Stomach smooth muscle (tissue), 2 donors: ENCODE results near the gene LTBP2.
"Not testable (repeated sequence)": the region's sequence is repeated elsewhere in the genome, so short reads cannot be mapped to it uniquely, and the experiment has no call there.

ENCODE experiments used
- H3K27ac ChIP-seq: one replicate; pipeline ENCODE4 v1.7.0; 2013; ENCODE audit warnings: mild to moderate bottlenecking, low read length, inconsistent platforms
- H3K27me3 ChIP-seq, 2 donors: one replicate each; pipeline ENCODE4 v1.7.0; 2013; ENCODE audit warnings: low read length in 2 of 2; ENCODE audit not compliant: insufficient read depth in 2 of 2, control insufficient read depth in 1 of 2
- H3K36me3 ChIP-seq, 2 donors: one replicate each; pipeline ENCODE4 v1.7.0; 2013; ENCODE audit warnings: low read length in 2 of 2; ENCODE audit not compliant: control insufficient read depth in 2 of 2, insufficient read depth in 2 of 2
- H3K4me1 ChIP-seq: one replicate; pipeline ENCODE4 v1.7.0; 2013; ENCODE audit warnings: low read length; ENCODE audit not compliant: control insufficient read depth, insufficient read depth
- H3K4me3 ChIP-seq, 2 donors: one replicate each; pipeline ENCODE4 v1.7.0; 2013; ENCODE audit warnings: low read length in 2 of 2
- H3K9ac ChIP-seq, 2 donors: one replicate each; pipeline ENCODE4 v1.7.0; 2013; ENCODE audit warnings: low read length in 2 of 2, mild to moderate bottlenecking in 1 of 2
- H3K9me3 ChIP-seq, 2 donors: one replicate each; pipeline ENCODE4 v1.7.0; 2013; ENCODE audit warnings: low read length in 2 of 2; ENCODE audit not compliant: control insufficient read depth in 2 of 2
- donor health status: healthy.
- donor health status: Pancreatic carcinoma.

The LTBP2 gene

DNA sequence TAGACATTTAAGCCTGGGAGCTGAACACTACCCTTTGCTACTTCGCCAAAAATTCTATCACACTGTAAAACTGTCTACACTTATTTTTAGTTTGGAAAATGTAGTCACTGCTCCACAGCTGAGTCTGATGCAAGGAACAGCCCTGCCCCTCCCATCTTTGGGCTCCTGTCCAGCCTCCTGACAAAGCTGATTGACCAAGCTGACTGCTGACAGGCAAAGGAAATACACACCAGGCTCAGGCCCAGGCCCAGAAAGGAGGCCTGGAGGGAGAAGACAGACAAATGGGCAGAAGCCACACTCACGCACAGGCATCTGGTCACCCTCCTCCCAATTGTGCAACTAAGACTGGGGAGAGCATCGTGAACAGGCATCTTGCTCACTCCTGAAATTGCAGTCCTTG lies 63.2 kb downstream of the LTBP2 start:
- Histone ChIP-seq H3K36me3 (no peaks in the 10 kb centered on the region), H3K27ac (no peak overlapping the region), H3K9ac (no peak overlapping the region), H3K27me3 (no peaks in the 10 kb centered on the region), H3K4me1 (peaks cover 25% of the 10 kb centered on the region), H3K9me3 (no peaks in the 10 kb centered on the region), H3K4me3 (no peak overlapping the region)

DNA sequence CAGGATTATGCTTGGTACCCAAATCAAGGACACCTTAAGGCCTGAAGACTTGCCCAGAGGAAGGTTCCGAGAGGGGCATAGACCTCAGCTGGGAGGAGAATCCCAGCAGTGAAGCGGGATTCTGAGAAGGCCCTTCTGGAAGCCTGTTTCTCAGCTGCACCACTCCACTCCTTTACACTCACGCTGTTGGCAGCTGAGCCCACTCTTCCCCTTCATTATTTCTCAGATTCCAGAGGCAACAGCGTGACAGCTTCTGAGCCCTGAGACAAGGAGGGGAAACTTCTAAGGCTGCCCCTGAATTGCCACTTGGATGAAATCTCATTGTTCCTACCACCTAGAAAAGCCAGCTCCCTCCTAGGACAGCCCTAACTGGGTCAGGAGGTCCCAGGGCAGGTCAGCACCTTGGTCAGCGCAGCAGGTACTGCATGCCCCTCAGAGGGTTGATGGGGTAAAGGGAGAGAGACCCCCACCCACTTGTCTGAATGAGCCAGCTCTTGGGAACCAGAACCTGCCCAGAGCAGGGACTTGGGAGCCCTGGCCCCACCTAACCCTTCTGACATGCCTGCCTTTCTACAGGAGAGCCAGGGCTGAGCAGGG lies 64.6 kb downstream of the LTBP2 start:
- Histone ChIP-seq H3K9ac (no peak overlapping the region), H3K36me3 (no peaks in the 10 kb centered on the region), H3K9me3 (no peaks in the 10 kb centered on the region), H3K4me1 (peaks cover 17% of the 10 kb centered on the region), H3K27me3 (no peaks in the 10 kb centered on the region), H3K4me3 (no peak overlapping the region), H3K27ac (no peak overlapping the region)

DNA sequence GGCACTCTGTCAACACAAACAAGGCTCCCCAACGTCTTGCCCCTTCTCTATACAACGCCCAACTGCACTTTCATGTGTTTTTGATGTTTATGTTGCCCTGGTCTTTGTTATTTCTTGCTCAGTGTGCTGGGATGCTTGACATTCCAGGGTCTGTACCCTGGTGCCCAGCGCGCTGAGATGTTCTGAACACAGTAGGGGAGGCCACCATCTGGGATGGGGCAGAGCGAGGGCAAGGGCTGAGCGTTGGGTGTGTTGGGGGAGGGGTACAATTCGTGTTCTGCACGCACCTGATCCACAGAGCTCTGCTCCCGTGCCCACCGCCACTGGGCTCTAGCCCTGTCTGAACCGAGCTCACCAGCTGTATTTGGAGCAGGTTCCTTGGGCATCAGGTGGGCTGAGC lies 65.6 kb downstream of the LTBP2 start:
- H3K4me3 ChIP-seq, result no peak overlapping the region
- H3K27me3 ChIP-seq, result no peaks in the 10 kb centered on the region
- no peak overlapping the region for H3K27ac ChIP-seq
- H3K9ac ChIP-seq, result no peak overlapping the region
- H3K36me3 ChIP-seq, result no peaks in the 10 kb centered on the region
- H3K9me3 ChIP-seq, result no peaks in the 10 kb centered on the region
- peaks cover 13% of the 10 kb centered on the region for H3K4me1 ChIP-seq

DNA sequence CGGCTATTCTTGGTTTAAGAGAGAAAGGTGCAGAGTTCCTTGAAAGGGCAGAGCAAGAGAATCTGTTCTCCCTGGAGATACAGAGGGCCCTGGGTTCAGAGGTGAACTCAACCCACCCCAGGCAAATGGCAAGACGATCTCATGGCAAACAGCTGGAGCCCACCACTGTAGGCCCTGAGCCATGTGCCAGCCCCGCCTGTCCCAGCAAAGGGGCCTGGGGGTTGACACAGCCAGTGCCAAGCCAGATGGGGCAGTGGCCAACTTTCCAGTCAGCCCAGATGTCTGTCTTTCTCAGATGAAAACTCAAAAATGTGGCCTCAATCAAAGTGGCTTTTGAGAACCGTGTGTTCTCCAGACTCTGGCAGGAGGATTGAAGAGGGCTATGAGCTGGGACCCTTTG lies 66.7 kb downstream of the LTBP2 start:
- no peaks in the 10 kb centered on the region for H3K36me3 ChIP-seq

DNA sequence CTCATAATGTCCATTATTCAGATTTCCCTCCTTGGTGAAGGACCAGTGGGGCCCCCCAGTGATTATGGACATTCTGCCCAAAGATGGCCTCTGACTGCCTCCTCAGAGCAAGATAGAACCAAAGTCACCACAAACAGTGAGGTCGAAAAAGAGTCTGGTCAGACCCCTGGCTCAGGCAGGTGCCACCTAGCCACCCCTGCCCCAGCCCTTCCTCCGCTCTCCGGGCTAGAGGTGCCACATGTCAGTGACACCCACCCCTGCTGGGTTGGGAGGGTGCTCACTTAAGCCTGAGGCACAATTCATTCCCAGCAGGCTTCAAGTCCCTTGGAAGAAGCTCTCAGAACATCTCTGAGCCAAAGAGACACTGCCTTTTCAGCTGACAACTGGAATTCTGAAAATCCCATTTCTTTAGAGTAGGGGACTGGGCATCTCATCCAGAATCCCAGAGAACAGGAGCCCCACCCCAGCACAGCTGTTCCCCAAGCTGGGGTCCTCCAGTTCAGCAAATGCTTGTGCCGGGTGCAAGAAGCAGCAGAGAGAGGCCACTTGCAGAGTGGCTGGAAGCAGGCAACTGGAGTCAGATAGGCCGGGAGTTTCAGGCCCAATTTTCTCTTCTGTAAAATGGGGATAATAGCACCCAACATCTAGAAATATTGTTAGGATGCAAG lies 68.1 kb downstream of the LTBP2 start:
- H3K27me3 ChIP-seq, result no peaks in the 10 kb centered on the region
- no peaks in the 10 kb centered on the region for H3K9me3 ChIP-seq
- H3K4me3 ChIP-seq, result no peak overlapping the region
- no peak overlapping the region for H3K9ac ChIP-seq
- peaks cover 6% of the 10 kb centered on the region for H3K4me1 ChIP-seq
- no peak overlapping the region for H3K27ac ChIP-seq
- H3K36me3 ChIP-seq, result no peaks in the 10 kb centered on the region

More for the DNA sequence above, 66.7 kb downstream of the LTBP2 start:
- Histone ChIP-seq H3K9me3 (no peaks in the 10 kb centered on the region), H3K27ac (no peak overlapping the region), H3K4me1 (peaks cover 6% of the 10 kb centered on the region), H3K27me3 (no peaks in the 10 kb centered on the region), H3K4me3 (no peak overlapping the region), H3K9ac (no peak overlapping the region)

DNA sequence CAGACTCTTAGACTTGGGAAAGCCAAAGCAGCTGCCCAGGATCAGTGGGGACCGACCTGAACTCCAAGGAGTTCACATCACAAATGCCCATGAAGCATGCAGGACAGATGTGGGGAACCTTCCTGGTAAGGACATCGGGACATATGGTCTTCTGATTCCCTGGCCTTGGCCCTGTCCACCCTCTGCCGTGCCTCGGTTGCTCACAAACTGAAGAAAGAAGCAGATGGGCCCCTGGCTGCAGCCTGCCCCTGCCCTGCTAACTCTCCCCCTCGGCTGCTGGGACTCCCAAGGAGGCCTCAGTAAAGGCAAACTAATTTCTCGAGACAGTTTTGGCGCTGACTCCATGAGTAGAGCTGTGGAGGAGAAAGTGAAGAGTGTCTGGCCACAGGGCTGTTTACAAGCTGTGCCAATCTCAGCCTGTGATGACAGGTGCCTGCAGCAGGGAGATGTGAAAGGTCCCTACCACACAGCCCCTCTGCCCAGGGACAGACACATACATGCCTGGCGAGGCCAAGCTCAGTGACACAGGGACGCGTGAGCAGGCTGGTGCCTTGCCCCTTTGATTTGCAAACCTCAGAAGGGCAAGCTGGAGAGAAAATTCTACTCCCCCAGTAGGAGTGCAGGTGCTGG lies 69.9 kb downstream of the LTBP2 start:
- H3K9ac ChIP-seq, result no peak overlapping the region
- no peaks in the 10 kb centered on the region for H3K36me3 ChIP-seq
- H3K4me3 ChIP-seq, result no peak overlapping the region
- no peaks in the 10 kb centered on the region for H3K27me3 ChIP-seq
- no peaks in the 10 kb centered on the region for H3K9me3 ChIP-seq
- H3K4me1 ChIP-seq, result peaks cover 6% of the 10 kb centered on the region
- H3K27ac ChIP-seq, result no peak overlapping the region

DNA sequence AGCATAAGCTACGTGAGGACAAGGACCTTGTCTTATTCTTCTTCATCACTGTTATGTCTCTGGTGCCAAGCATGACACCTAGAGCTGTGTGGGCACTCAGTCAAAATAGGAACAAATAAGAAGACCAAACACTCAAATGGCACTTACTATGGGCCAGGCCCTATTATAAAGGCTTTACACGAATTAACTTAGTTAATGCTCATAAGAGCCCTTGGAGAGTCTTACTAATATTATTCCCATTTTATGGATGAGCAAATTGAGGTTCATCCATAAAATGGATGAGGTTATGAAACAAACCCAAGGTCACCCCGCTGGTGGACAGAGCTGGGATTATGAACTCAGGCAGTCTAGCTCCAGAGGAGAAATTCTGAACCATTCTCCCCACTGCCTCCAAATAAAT lies 70.8 kb downstream of the LTBP2 start:
- Histone ChIP-seq H3K27ac (no peak overlapping the region), H3K4me1 (no peaks in the 10 kb centered on the region), H3K9ac (no peak overlapping the region), H3K9me3 (no peaks in the 10 kb centered on the region), H3K36me3 (no peaks in the 10 kb centered on the region), H3K27me3 (no peaks in the 10 kb centered on the region), H3K4me3 (no peak overlapping the region)

DNA sequence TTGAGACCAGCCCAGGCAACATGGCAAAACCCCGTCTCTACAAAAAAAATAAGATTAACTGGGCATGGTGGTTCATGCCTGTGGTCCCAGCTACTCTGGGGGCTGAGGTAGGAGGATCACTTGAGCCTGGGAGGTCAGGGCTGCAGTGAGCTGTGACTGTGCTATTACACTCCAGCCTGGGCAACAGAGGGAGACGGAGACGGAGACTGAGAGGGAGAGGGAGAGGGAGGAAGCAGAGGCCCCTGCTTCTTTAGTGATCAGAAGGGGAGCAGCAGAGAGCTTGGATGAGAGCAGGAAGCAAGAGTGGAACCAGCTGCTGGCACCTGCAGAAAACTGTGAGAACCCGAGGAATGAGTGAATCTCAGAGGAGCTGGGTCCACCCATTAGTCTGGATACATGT lies 72.5 kb downstream of the LTBP2 start:
- H3K36me3 ChIP-seq, result no peaks in the 10 kb centered on the region
- no peaks in the 10 kb centered on the region for H3K4me1 ChIP-seq
- no peaks in the 10 kb centered on the region for H3K27me3 ChIP-seq
- H3K9me3 ChIP-seq, result no peaks in the 10 kb centered on the region
- H3K27ac ChIP-seq, result no peak overlapping the region
- no peak overlapping the region for H3K4me3 ChIP-seq
- no peak overlapping the region for H3K9ac ChIP-seq

DNA sequence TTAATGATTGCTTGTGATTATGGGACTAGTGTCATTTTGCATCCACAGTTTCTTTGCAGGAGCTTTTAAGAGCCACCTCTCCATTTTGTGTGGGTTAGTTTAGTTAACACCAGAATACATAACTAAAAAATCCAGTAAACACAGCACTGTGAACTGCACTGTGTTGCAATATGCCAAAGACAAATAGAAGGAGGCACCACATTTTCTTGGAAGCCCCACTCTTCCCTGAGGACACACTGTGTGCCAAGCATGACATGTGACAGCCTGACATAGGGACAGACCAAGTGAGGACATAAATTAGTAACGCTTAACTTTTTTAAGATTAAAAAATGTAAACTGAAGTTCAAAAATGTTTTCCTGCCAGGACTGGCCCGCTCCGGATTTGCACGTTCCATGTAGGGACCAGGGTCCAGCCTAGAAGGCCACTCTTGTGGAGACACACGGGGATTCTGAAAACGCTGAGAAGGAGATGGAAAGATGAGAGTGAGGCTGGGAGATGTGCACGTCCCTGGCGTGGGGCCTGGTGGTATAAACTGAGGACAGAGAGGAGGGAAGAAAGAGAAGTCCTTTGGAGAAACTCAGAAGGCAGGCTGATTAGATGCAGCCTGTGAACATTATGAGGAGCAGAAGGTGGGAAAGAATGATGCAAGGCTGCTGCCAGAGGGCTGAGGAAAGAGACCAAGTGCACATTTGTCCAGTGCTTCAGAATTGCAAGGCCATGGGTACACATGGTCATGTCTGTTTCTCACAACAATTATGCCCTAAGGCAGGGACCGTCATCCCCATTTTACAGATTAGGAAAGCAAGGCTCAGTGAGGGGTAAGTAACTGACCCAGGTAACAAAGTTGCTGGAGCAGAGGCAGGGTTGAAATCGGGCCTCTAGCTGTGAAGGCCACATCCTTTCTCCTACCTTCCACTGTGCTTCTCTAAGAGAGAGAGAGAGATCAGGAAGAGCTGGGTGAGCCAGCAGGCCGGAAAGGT lies 73.3 kb downstream of the LTBP2 start:
- Histone ChIP-seq H3K36me3 (no peaks in the 10 kb centered on the region), H3K27ac (no peak overlapping the region), H3K4me1 (no peaks in the 10 kb centered on the region), H3K9me3 (no peaks in the 10 kb centered on the region), H3K9ac (no peak overlapping the region), H3K4me3 (no peak overlapping the region), H3K27me3 (no peaks in the 10 kb centered on the region)

DNA sequence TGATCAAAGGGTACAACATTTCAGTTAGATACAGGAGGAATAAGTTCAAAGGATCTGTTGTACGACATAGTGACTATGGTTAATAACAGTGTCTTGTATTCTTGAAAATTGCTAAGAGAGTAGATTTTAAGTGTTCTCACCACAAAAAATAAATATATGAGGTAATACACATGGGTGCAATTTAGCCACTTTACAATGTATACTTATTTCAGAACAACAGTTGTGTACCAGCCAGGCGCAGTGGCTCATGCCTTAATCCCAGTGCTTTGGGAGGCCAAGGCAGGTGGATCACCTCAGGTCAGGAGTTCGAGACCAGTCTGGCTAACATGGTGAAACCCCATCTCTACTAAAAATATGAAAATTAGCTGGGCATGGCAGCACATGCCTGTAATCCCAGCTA lies 75.7 kb downstream of the LTBP2 start:
- not testable (repeated sequence) for H3K27ac ChIP-seq, H3K9me3 ChIP-seq, H3K4me3 ChIP-seq, H3K36me3 ChIP-seq, H3K27me3 ChIP-seq, H3K4me1 ChIP-seq, H3K9ac ChIP-seq
